CD4-positive, CD25-positive, alpha-beta regulatory T cell (primary cell): ENCODE results near the gene LRPAP1. TPM values are rescaled to one million over a fixed set of nuclear protein-coding genes. Genes with fewer than 3 reads are reported as not detected.

Experiments
- ATAC-seq, 2 donors: fragments of 150-1000 bp; cut with Tn5 transposase; one replicate each; pipeline ENCODE4 v1.10.0; 2021; ENCODE audit warnings: low read depth in 2 of 2, moderate number of reproducible peaks in 2 of 2, moderate library complexity in 1 of 2
- DNase-seq, 3 donors: peaks; one replicate each; pipeline versions ENCODE4 v3.0.0 to v3.0.0-alpha.2; 2012 to 2022; ENCODE audit warnings: mixed read lengths in 1 of 3
- H3K27ac ChIP-seq: one replicate; pipeline ENCODE4 v1.7.0; 2013; ENCODE audit warnings: mild to moderate bottlenecking, low read length; ENCODE audit not compliant: insufficient read depth, poor library complexity, severe bottlenecking
- H3K27me3 ChIP-seq: one replicate; pipeline ENCODE4 v1.7.0; 2013; ENCODE audit warnings: low read length; ENCODE audit not compliant: control insufficient read depth, insufficient read depth
- H3K36me3 ChIP-seq: one replicate; pipeline ENCODE4 v1.7.0; 2013; ENCODE audit warnings: mild to moderate bottlenecking, low read length, moderate library complexity; ENCODE audit not compliant: control insufficient read depth, insufficient read depth
- H3K4me1 ChIP-seq: 2 replicates; pipeline ENCODE4 v1.7.0; 2013; ENCODE audit warnings: mild to moderate bottlenecking, low read length; ENCODE audit not compliant: insufficient read depth, control insufficient read depth, poor library complexity, severe bottlenecking
- H3K4me3 ChIP-seq: one replicate; pipeline ENCODE4 v1.7.0; 2013; ENCODE audit warnings: low read depth, mild to moderate bottlenecking, low read length, moderate library complexity
- H3K9me3 ChIP-seq, 2 experiments: 1 replicate in 1 of 2; 2 replicates in 1 of 2; pipeline ENCODE4 v1.7.0; 2013; ENCODE audit warnings: low read length in 2 of 2, mild to moderate bottlenecking in 1 of 2, moderate library complexity in 1 of 2; ENCODE audit not compliant: control insufficient read depth in 2 of 2
- H3K27ac Mint-ChIP-seq, 3 donors: one replicate each; pipeline ENCODE4 v1.8.0; 2020 to 2022; ENCODE audit warnings: mild to moderate bottlenecking in 3 of 3, mixed read lengths in 3 of 3, moderate library complexity in 2 of 3
- H3K27me3 Mint-ChIP-seq: one replicate; pipeline ENCODE4 v1.8.0; 2022; ENCODE audit warnings: mild to moderate bottlenecking, mixed read lengths
- H3K36me3 Mint-ChIP-seq: one replicate; pipeline ENCODE4 v1.8.0; 2020; ENCODE audit warnings: mixed read lengths
- H3K4me1 Mint-ChIP-seq, 4 donors: one replicate each; pipeline ENCODE4 v1.8.0; 2020 to 2022; ENCODE audit warnings: mixed read lengths in 4 of 4, mild to moderate bottlenecking in 1 of 4
- H3K4me3 Mint-ChIP-seq, 4 donors: one replicate each; pipeline ENCODE4 v1.8.0; 2020 to 2022; ENCODE audit warnings: mild to moderate bottlenecking in 4 of 4, mixed read lengths in 4 of 4, moderate library complexity in 3 of 4
- H3K9me3 Mint-ChIP-seq, 7 donors: one replicate each; pipeline ENCODE4 v1.8.0; 2020 to 2022; ENCODE audit warnings: mixed read lengths in 7 of 7, mild to moderate bottlenecking in 3 of 7, moderate library complexity in 2 of 7
- polyA plus RNA-seq, 4 donors: library from polyadenylated mRNA; unstranded; fragments of 300-500 nt; fragmentation: Illumina TruSeq; gene quantifications; one replicate each; pipeline ENCODE4 v1.2.3, GENCODE V29; 2021
- total RNA-seq: library from RNA; stranded (reverse); gene quantifications from one replicate; pipeline ENCODE4 v1.2.3, GENCODE V29; 2022

The LRPAP1 gene
- total and polyA plus RNA-seq, 5 donors from 2014 or later = 78.4 to 111 (median 99.2) TPM

DNA sequence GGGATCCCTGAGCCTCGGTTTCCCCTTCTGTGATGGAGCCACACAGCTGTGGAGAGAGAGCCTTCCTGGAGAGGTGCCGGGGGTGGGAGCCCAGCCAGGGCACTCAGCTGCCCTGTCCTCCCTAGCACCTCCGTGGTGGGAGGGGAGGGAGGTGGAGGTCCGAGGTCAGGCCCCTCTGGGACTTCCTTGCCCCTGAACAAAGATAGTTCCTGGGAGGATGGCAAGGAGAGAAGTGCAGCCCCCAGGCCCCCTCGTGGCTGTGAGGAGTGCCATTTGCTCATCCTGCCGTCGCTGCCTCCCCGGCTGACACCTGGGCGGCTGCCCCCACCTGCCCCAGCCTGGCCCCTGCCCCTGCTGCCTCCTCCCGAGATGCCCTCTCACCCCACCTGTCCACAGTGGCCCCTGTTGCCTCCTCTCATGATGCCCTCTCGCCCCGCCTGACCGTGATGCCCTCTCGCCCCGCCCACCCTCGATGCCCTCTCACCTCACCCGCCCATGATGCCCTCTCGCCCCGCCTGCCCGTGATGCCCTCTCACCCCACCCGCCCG is 56.4 kb downstream of the LRPAP1 start:
- H3K27me3 ChIP-seq = no peaks in the 10 kb centered on the region
- no peak overlapping the region for H3K27ac Mint-ChIP-seq
- no peak overlapping the region for H3K4me3 Mint-ChIP-seq
- no peak overlapping the region for H3K4me3 ChIP-seq
- H3K27ac ChIP-seq = no peak overlapping the region
- no peaks in the 10 kb centered on the region for H3K36me3 Mint-ChIP-seq
- DNase-seq = no peak
- H3K4me1 Mint-ChIP-seq = peaks cover 0 to 2% (median 0%) of the 10 kb centered on the region in 4 donors
- peaks cover 11% of the 10 kb centered on the region for H3K27me3 Mint-ChIP-seq
- no peaks in the 10 kb centered on the region for H3K4me1 ChIP-seq
- no peaks in the 10 kb centered on the region for H3K9me3 ChIP-seq
- no peaks in the 10 kb centered on the region for H3K36me3 ChIP-seq
- no peak for ATAC-seq
- H3K9me3 Mint-ChIP-seq = no peaks in the 10 kb centered on the region

DNA sequence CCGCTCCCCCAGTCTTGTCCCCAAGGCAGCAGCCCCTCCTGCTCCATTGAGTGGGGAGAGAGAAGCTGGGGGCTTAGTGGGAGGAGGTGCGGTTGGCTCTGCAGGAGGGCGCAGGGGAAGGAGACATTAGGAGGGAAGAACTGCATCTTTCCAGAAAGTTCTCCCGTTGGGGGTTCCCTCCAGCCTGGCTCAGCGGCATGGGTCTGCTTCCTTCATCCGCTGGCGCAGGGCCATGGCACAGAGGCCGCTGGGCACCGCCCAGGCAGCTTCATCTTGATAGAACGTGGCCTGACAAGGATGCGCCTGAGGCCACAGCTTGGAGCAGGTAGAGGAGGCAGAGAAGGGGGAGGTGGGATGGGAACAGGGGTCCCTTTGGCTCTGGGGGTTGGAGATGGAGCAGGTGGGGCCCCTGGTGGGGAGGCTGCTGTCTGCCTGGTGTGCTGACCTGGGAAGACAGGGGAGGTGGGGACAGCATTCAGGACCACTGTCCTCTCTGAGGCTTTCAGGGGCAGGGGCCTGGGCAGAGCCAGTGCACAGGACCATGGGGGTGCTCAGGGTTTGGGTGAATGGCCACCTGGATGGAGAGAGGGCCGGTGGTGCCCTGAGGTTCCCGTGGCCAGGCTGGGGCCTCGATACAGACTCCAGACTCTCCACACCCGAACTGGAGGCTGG is 57.0 kb downstream of the LRPAP1 start:
- Histone ChIP-seq H3K9me3 (no peaks in the 10 kb centered on the region), H3K4me3 (no peak overlapping the region), H3K27me3 (no peaks in the 10 kb centered on the region), H3K4me1 (no peaks in the 10 kb centered on the region), H3K27ac (no peak overlapping the region), H3K36me3 (no peaks in the 10 kb centered on the region)
- DNase-seq (no peak), ATAC-seq (no peak)
- H3K27me3 Mint-ChIP-seq = peaks cover 5% of the 10 kb centered on the region
- H3K4me1 Mint-ChIP-seq = no peaks in the 10 kb centered on the region
- no peaks in the 10 kb centered on the region for H3K9me3 Mint-ChIP-seq
- no peak overlapping the region for H3K27ac Mint-ChIP-seq
- no peaks in the 10 kb centered on the region for H3K36me3 Mint-ChIP-seq
- H3K4me3 Mint-ChIP-seq = no peak overlapping the region

DNA sequence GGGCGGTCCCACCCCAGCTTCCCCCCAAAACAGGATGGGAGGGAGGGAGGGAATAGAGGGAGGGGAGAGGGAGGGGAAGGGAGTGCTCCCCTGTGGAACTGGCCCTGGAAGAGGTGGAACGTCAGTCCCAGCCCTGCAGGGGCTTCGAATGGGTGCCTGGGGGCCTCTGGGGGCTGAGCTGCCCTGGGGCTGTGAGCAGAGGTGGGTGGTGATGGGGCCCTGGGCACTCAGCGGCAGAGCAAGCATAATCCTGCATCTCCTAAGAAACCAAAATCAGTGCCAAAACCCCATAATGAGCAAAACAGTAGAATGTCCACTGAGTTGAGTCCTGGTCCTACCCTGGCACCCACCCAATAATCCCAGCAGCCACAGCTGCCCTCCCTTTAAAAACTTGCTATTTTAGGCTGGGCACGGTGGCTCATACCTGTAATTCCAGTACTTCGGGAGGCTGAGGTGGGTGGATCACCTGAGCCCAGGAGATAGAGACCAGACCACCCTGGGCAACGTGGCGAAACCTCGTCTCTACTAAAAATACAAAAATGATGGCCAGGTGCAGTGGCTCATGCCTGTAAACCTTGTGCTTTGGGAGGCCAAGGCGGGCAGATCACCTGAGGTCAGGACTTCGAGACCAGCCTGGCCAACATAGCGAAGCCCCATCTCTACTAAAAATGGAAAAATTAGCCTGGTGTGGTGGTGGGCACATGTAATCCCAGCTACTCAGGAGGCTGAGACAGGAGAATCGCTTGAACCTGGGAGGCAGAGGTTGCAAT is 58.0 kb downstream of the LRPAP1 start:
- Mint-ChIP-seq H3K9me3 (no peaks in the 10 kb centered on the region), H3K4me3 (no peak overlapping the region), H3K27me3 (no peaks in the 10 kb centered on the region), H3K27ac (no peak overlapping the region), H3K36me3 (no peaks in the 10 kb centered on the region), H3K4me1 (no peaks in the 10 kb centered on the region)
- DNase-seq = no peak
- Histone ChIP-seq H3K27ac (no peak overlapping the region), H3K4me3 (no peak overlapping the region), H3K4me1 (no peaks in the 10 kb centered on the region), H3K36me3 (no peaks in the 10 kb centered on the region), H3K27me3 (no peaks in the 10 kb centered on the region), H3K9me3 (no peaks in the 10 kb centered on the region)
- no peak for ATAC-seq

- no peaks in the 10 kb centered on the region for H3K36me3 ChIP-seq
These were observed 58.9 kb downstream of the LRPAP1 start for GRCh38 chr4:3473181-3473950.

GRCh38 chr4:3472411-3473141 is 59.6 kb downstream of the LRPAP1 start:
- no peaks in the 10 kb centered on the region for H3K36me3 Mint-ChIP-seq
- H3K27ac Mint-ChIP-seq = no peak overlapping the region
- Histone ChIP-seq H3K27me3 (no peaks in the 10 kb centered on the region), H3K36me3 (no peaks in the 10 kb centered on the region), H3K27ac (no peak overlapping the region), H3K4me3 (no peak overlapping the region), H3K4me1 (no peaks in the 10 kb centered on the region), H3K9me3 (no peaks in the 10 kb centered on the region)
- ATAC-seq = no peak
- no peaks in the 10 kb centered on the region for H3K27me3 Mint-ChIP-seq
- H3K9me3 Mint-ChIP-seq = no peaks in the 10 kb centered on the region
- no peak for DNase-seq
- H3K4me1 Mint-ChIP-seq = no peaks in the 10 kb centered on the region
- no peak overlapping the region for H3K4me3 Mint-ChIP-seq

More at GRCh38 chr4:3473181-3473950, 58.9 kb downstream of the LRPAP1 start:
- Mint-ChIP-seq H3K4me1 (no peaks in the 10 kb centered on the region), H3K36me3 (no peaks in the 10 kb centered on the region), H3K27me3 (no peaks in the 10 kb centered on the region), H3K9me3 (no peaks in the 10 kb centered on the region), H3K27ac (no peak overlapping the region), H3K4me3 (no peak overlapping the region)
- Histone ChIP-seq H3K4me1 (no peaks in the 10 kb centered on the region), H3K27ac (no peak overlapping the region), H3K27me3 (no peaks in the 10 kb centered on the region), H3K9me3 (no peaks in the 10 kb centered on the region), H3K4me3 (no peak overlapping the region)
- no peak for DNase-seq
- no peak for ATAC-seq

DNA sequence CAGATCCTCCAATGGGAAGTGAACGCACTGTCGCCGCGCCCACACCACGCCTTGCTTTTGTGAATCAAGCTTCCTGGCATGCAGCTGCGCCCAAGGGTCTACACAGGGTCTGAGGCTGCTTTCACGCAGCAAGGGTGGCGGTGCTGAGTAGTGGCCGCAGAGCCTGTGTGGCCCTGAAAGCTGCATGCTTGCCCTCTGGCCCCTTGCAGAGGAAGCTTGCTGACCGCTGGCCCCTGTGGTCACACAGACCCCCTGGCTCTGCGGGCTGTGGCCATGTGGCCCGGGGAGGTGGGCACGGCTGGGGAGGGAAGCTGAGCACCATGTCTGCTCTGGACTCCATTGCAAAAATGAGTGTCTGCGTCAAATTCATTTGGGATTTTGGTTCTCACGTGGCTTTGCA is 60.3 kb downstream of the LRPAP1 start:
- no peaks in the 10 kb centered on the region for H3K27me3 Mint-ChIP-seq
- Histone ChIP-seq H3K27me3 (no peaks in the 10 kb centered on the region), H3K27ac (no peak overlapping the region), H3K9me3 (no peaks in the 10 kb centered on the region), H3K36me3 (no peaks in the 10 kb centered on the region), H3K4me1 (no peaks in the 10 kb centered on the region), H3K4me3 (no peak overlapping the region)
- H3K4me3 Mint-ChIP-seq = no peak overlapping the region
- H3K9me3 Mint-ChIP-seq = no peaks in the 10 kb centered on the region
- no peaks in the 10 kb centered on the region for H3K36me3 Mint-ChIP-seq
- H3K27ac Mint-ChIP-seq = no peak overlapping the region
- ATAC-seq (no peak), DNase-seq (no peak)
- H3K4me1 Mint-ChIP-seq = no peaks in the 10 kb centered on the region

DNA sequence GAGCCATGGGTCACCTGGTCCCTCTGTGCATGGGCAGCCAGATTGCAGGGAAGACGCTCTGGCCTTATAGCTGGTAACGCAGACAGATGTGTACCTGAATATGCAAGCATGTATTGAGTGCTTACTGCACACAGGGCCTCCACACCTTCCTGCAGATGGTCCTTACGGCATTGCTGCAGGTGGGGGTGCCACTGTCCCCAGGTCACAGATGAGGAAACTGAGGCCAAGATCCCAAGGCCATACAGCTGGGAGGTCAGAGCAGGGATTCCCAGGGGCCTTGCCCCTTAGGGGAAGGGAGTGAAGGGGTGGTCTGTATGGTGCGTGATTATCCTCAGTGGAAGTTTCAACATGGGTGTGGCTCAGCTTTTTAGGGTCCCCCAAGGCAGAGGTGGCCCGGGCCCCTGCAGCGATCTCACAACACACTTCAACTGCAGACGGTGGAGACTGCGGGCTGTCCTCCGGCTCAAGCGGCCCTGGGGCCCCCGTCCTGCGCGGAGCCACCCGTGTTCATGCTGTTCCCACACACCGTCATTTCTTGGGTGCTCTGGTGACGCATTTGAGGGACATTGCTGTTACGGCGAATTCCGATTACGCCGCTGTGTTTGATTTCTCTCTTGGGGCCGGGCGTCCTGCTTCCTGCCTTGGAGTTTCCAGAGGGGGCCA is 61.0 kb downstream of the LRPAP1 start:
- H3K4me1 Mint-ChIP-seq = no peaks in the 10 kb centered on the region
- no peak for ATAC-seq
- H3K27ac Mint-ChIP-seq = peak overlapping the region in 1 of 3 donors; percentile 48
- H3K36me3 Mint-ChIP-seq = no peaks in the 10 kb centered on the region
- DNase-seq = no peak
- H3K4me3 ChIP-seq = no peak overlapping the region
- no peaks in the 10 kb centered on the region for H3K27me3 Mint-ChIP-seq
- H3K4me1 ChIP-seq = no peaks in the 10 kb centered on the region
- no peak overlapping the region for H3K27ac ChIP-seq
- no peaks in the 10 kb centered on the region for H3K9me3 ChIP-seq
- H3K4me3 Mint-ChIP-seq = no peak overlapping the region
- no peaks in the 10 kb centered on the region for H3K9me3 Mint-ChIP-seq
- H3K27me3 ChIP-seq = no peaks in the 10 kb centered on the region
- no peaks in the 10 kb centered on the region for H3K36me3 ChIP-seq
